ENCODE results near the gene GOLIM4. TPM values are rescaled to one million over a fixed set of nuclear protein-coding genes. Genes with fewer than 3 reads are reported as not detected.

GOLIM4 gene
- polyA plus RNA-seq, 1 of the 3 experiments (the other 2 are of a cell fraction) = 42.3 TPM

DNA sequence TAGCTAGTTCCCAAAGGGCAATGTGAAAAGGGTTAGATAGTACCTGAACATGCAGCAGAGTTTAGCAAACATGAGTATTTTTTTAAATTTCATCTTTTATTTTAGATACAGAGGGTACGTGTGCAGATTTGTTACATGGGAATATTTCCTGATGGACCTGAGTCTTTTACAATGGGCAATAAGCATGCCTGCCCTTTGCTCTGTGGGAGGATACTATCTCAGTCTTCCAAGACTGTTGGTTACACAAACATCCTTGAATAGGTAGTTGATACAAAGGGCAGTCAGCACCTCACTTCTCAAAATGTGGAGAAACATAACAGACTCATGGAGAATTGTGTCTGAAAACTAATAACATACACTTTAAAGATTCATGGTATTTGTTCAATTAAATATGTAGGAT, 103.3 kb downstream of the GOLIM4 start:
- CTCF ChIA-PET = no interaction called here
- Histone ChIP-seq H3K4me1 (ENCODE audit: control insufficient read depth in 1 of 2, insufficient read depth in 2 of 2, low read depth in 1 of 2, low read length in 1 of 2) (no peaks in the 10 kb centered on the region), H4K20me1 (ENCODE audit: insufficient read depth) (no peaks in the 10 kb centered on the region), H3K9ac (no peak overlapping the region), H3K27ac (ENCODE audit: low read depth in 2 of 2, low read length in 1 of 2) (no peak overlapping the region), H3K4me2 (no peak overlapping the region), H3F3A (replicated peaks; ENCODE audit: insufficient read depth) (no peaks in the 10 kb centered on the region), H2AFZ (ENCODE audit: low read depth) (no peak overlapping the region), H3K4me3 (ENCODE audit: low read depth in 2 of 2, low read length in 1 of 2) (no peak overlapping the region), H3K36me3 (replicated peaks in 1 of 2; ENCODE audit: control insufficient read depth in 1 of 2, insufficient read depth in 2 of 2, low read length in 1 of 2) (no peaks in the 10 kb centered on the region), H3K9me3 (no peaks in the 10 kb centered on the region), H3K27me3 (ENCODE audit: insufficient read depth) (no peaks in the 10 kb centered on the region), H3K9me2 (no peaks in the 10 kb centered on the region), H3K79me2 (ENCODE audit: insufficient read depth) (no peaks in the 10 kb centered on the region)
- TF ChIP-seq SIN3A (IDR thresholded peaks at IDR 0.05; ENCODE audit: borderline replicate concordance, low read depth, low read length) = no peak
- TF ChIP-seq GATA2 (CRISPR knock-in tag; IDR thresholded peaks at IDR 0.05) = no peak
- TF ChIP-seq, protein P1, sequence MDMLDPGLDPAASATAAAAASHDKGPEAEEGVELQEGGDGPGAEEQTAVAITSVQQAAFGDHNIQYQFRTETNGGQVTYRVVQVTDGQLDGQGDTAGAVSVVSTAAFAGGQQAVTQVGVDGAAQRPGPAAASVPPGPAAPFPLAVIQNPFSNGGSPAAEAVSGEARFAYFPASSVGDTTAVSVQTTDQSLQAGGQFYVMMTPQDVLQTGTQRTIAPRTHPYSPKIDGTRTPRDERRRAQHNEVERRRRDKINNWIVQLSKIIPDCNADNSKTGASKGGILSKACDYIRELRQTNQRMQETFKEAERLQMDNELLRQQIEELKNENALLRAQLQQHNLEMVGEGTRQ (IDR thresholded peaks at IDR 0.05; ENCODE audit: borderline replicate concordance, low read depth, low read length) = no peak
- TF ChIP-seq, protein P2, sequence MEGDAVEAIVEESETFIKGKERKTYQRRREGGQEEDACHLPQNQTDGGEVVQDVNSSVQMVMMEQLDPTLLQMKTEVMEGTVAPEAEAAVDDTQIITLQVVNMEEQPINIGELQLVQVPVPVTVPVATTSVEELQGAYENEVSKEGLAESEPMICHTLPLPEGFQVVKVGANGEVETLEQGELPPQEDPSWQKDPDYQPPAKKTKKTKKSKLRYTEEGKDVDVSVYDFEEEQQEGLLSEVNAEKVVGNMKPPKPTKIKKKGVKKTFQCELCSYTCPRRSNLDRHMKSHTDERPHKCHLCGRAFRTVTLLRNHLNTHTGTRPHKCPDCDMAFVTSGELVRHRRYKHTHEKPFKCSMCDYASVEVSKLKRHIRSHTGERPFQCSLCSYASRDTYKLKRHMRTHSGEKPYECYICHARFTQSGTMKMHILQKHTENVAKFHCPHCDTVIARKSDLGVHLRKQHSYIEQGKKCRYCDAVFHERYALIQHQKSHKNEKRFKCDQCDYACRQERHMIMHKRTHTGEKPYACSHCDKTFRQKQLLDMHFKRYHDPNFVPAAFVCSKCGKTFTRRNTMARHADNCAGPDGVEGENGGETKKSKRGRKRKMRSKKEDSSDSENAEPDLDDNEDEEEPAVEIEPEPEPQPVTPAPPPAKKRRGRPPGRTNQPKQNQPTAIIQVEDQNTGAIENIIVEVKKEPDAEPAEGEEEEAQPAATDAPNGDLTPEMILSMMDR (IDR thresholded peaks at IDR 0.05) = no peak
- TF ChIP-seq EZH2phosphoT487 (IDR thresholded peaks at IDR 0.05; ENCODE audit: borderline replicate concordance, low read depth) = no peak
- TF ChIP-seq, protein P3, sequence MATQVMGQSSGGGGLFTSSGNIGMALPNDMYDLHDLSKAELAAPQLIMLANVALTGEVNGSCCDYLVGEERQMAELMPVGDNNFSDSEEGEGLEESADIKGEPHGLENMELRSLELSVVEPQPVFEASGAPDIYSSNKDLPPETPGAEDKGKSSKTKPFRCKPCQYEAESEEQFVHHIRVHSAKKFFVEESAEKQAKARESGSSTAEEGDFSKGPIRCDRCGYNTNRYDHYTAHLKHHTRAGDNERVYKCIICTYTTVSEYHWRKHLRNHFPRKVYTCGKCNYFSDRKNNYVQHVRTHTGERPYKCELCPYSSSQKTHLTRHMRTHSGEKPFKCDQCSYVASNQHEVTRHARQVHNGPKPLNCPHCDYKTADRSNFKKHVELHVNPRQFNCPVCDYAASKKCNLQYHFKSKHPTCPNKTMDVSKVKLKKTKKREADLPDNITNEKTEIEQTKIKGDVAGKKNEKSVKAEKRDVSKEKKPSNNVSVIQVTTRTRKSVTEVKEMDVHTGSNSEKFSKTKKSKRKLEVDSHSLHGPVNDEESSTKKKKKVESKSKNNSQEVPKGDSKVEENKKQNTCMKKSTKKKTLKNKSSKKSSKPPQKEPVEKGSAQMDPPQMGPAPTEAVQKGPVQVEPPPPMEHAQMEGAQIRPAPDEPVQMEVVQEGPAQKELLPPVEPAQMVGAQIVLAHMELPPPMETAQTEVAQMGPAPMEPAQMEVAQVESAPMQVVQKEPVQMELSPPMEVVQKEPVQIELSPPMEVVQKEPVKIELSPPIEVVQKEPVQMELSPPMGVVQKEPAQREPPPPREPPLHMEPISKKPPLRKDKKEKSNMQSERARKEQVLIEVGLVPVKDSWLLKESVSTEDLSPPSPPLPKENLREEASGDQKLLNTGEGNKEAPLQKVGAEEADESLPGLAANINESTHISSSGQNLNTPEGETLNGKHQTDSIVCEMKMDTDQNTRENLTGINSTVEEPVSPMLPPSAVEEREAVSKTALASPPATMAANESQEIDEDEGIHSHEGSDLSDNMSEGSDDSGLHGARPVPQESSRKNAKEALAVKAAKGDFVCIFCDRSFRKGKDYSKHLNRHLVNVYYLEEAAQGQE (IDR thresholded peaks at IDR 0.05; ENCODE audit: low read depth, low read length) = no peak
- no peak for TF ChIP-seq TCF12 (IDR thresholded peaks at IDR 0.05)
- no peak for TF ChIP-seq POLR2AphosphoS5 (IDR thresholded peaks at IDR 0.05; ENCODE audit: low read depth, low read length)
- TF ChIP-seq, protein P4, sequence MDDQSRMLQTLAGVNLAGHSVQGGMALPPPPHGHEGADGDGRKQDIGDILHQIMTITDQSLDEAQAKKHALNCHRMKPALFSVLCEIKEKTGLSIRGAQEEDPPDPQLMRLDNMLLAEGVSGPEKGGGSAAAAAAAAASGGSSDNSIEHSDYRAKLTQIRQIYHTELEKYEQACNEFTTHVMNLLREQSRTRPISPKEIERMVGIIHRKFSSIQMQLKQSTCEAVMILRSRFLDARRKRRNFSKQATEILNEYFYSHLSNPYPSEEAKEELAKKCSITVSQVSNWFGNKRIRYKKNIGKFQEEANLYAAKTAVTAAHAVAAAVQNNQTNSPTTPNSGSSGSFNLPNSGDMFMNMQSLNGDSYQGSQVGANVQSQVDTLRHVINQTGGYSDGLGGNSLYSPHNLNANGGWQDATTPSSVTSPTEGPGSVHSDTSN (IDR thresholded peaks at IDR 0.05) = no peak
- TF ChIP-seq CHD2 (IDR thresholded peaks at IDR 0.05; ENCODE audit: low read length, partially characterized antibody) = no peak
- no peak for TF ChIP-seq TAF1 (IDR thresholded peaks at IDR 0.05; ENCODE audit: borderline replicate concordance, low read depth, low read length)
- no peak for TF ChIP-seq JUND (IDR thresholded peaks at IDR 0.05)
- TF ChIP-seq FOXJ3 (CRISPR knock-in tag; IDR thresholded peaks at IDR 0.05) = no peak
- TF ChIP-seq YY1 (IDR thresholded peaks at IDR 0.05; ENCODE audit: low read depth) = no peak
- TF ChIP-seq TEAD4 (IDR thresholded peaks at IDR 0.05; ENCODE audit: borderline replicate concordance, insufficient read depth) = no peak
- DNase-seq = no peak
- POLR2A ChIA-PET = no interaction called here
- 59% methylated on average over 1 of the region's 1 CpG for WGBS (ENCODE audit: low lambda C conversion rate)
